ENCODE data around the gene CDCA5. TPM values are rescaled to one million over a fixed set of nuclear protein-coding genes. Genes with fewer than 3 reads are reported as not detected.

The CDCA5 gene
- polyA plus RNA-seq, 3 donors, result 0.20 to 0.28 TPM; not detected in 1

DNA sequence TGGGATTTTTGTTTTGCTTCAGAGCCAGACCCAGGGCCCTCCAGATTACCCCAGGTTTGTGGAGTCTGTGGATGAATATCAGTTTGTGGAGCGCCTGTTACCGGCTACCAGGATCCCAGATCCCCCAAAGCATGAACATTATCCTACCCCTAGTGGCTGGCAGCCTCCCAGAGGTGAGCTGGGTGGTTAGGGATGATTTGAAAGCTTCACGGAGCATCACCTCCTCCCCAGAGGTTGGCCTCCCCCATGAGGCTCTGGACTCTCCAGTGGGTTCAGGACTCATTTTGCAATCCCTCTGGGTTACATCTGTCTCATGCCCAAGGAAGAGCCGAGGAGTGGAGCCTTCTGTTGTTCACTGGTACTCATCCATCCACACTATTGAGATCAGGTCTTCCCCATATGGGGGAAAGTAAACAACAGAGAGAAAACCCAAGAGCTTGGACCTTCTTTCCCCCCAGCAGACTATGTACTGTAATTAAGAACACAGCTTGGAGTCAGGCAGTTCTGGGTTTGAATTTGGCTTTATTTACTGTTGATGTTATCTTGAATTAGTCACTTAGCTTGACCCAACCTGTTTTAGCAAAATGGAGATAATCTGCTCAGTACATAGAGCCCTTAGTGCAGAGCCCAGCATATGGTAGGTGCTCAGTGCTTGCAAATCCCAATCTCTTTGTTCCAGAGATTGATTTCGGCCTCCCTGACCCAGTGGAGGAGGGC, 40.8 kb upstream of the CDCA5 start:
- H3K36me3 Mint-ChIP-seq, result peaks cover 63 to 75% of the 10 kb centered on the region in 2 donors
- H3K9me3 ChIP-seq (replicated peaks in 1 of 2; ENCODE audit: control insufficient read depth in 1 of 2, insufficient read depth in 1 of 2, low read length in 2 of 2), result no peaks in the 10 kb centered on the region
- H3K9me3 Mint-ChIP-seq, result no peaks in the 10 kb centered on the region
- H3K4me3 ChIP-seq (replicated peaks in 1 of 3; ENCODE audit: low read depth in 2 of 3, low read length in 3 of 3), result no peak overlapping the region
- no peak overlapping the region for H3K9ac ChIP-seq (ENCODE audit: insufficient read depth, low read length, poor library complexity, severe bottlenecking)
- 100% methylated on average over 1 of the region's 5 CpGs for WGBS (ENCODE audit: insufficient coverage)
- H3K27ac ChIP-seq (ENCODE audit: low read depth in 1 of 2, low read length in 2 of 2), result no peak overlapping the region
- H3K36me3 ChIP-seq (replicated peaks in 1 of 2; ENCODE audit: control insufficient read depth in 1 of 2, insufficient read depth in 2 of 2, low read length in 2 of 2), result peaks cover 64 to 70% of the 10 kb centered on the region in 2 donors
- TF ChIP-seq, protein P1, sequence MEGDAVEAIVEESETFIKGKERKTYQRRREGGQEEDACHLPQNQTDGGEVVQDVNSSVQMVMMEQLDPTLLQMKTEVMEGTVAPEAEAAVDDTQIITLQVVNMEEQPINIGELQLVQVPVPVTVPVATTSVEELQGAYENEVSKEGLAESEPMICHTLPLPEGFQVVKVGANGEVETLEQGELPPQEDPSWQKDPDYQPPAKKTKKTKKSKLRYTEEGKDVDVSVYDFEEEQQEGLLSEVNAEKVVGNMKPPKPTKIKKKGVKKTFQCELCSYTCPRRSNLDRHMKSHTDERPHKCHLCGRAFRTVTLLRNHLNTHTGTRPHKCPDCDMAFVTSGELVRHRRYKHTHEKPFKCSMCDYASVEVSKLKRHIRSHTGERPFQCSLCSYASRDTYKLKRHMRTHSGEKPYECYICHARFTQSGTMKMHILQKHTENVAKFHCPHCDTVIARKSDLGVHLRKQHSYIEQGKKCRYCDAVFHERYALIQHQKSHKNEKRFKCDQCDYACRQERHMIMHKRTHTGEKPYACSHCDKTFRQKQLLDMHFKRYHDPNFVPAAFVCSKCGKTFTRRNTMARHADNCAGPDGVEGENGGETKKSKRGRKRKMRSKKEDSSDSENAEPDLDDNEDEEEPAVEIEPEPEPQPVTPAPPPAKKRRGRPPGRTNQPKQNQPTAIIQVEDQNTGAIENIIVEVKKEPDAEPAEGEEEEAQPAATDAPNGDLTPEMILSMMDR (IDR thresholded peaks at IDR 0.05), result no peak
- no peak for DNase-seq
- no peaks in the 10 kb centered on the region for H3K27me3 Mint-ChIP-seq (ENCODE audit: low read depth in 3 of 3)
- H3K79me2 ChIP-seq (ENCODE audit: insufficient read depth, low read length), result peaks cover 54% of the 10 kb centered on the region
- peaks cover 25% of the 10 kb centered on the region for H4K20me1 ChIP-seq (ENCODE audit: insufficient read depth, low read length)
- H3K4me1 Mint-ChIP-seq, result peaks cover 11% of the 10 kb centered on the region
- H3K4me2 ChIP-seq (replicated peaks; ENCODE audit: extremely low read depth, low read length, poor library complexity, severe bottlenecking), result no peak overlapping the region
- intact Hi-C loops (cut with micrococcal nuclease), result loop anchor here in 1 of 2 donors (5.0 kb wide), 1 partner anchor 207 kb away; the partner anchor contains the start of gene ATG2A
- H3K4me1 ChIP-seq (ENCODE audit: control insufficient read depth in 1 of 2, insufficient read depth in 2 of 2, low read length in 2 of 2), result peaks cover 18 to 25% of the 10 kb centered on the region in 2 donors
- peak overlapping the region in 1 of 7 donors; percentile 33 for H3K27ac Mint-ChIP-seq
- H2AFZ ChIP-seq (ENCODE audit: insufficient read depth, low read depth, low read length, poor library complexity, severe bottlenecking), result no peak overlapping the region
- H3K27me3 ChIP-seq (ENCODE audit: control insufficient read depth in 2 of 2, insufficient read depth in 2 of 2, low read length in 2 of 2), result no peaks in the 10 kb centered on the region
- H3K4me3 Mint-ChIP-seq, result no peak overlapping the region

DNA sequence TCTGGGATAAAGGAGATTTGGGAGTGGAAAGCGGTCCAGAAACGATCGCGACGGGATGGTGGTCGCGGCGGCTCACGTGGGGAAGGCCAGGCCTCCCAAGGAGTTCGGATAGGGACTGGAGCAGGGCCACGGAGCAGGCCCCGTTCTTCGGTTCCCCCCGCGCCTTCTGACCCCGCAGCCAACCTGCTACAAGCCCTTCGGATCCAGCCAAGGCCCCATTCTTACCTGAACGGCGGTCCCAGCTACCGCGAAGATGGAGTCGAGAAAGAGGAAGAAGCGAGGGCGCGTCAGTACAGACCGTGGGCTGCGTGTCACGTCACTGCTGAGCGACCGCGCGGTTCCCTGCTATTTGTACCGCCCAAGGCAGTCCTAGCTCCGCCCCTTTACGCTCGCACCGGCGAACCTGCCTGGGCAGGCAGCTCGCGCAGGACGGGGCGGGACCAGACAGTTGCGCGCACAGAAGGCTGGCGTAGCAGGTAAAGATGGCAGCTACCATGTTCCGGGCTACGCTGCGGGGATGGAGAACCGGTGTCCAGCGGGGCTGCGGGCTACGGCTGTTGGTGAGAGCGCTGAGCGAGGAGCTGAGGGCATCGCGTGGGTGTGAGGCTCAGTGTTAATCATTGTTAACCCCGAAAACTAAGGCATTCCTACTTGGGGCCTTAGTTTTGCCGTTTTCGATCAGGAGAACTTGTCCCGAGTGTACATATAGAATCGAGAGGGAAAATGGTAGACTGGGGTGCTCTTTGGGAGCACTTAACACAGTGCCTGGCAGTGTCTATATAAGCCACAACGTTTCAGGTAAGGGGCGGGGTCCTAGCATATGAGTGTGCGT, 38.2 kb upstream of the CDCA5 start, which contains the start of the genes FAU and MRPL49:
Gene FAU, minus strand, starts transcription at position 270 of the 832 bp plus-strand sequence. CDS start 321 bp downstream, outside the sequence.
Gene MRPL49, plus strand, starts transcription at position 457 of the 832 bp plus-strand sequence. Its CDS starts 26 bp downstream, at position 483.
- Mint-ChIP-seq H3K9me3 (no peaks in the 10 kb centered on the region), H3K36me3 (peaks cover 59 to 69% of the 10 kb centered on the region in 2 donors), H3K4me3 (peak within 1 kb of the TSS; percentile 96 to 98), H3K27me3 (ENCODE audit: low read depth in 3 of 3) (no peaks in the 10 kb centered on the region), H3K4me1 (peaks cover 17% of the 10 kb centered on the region), H3K27ac (peak within 1 kb of the TSS; percentile 99 to 100 (median 99))
- H3K4me2 ChIP-seq (replicated peaks; ENCODE audit: extremely low read depth, low read length, poor library complexity, severe bottlenecking), result peak within 1 kb of the TSS; percentile 89
- DNase-seq, result peak; percentile 98 to 99 (median 99)
- TF ChIP-seq, protein P1 (IDR thresholded peaks at IDR 0.05), result no peak
- peak within 1 kb of the TSS; percentile 87 to 99 for H3K27ac ChIP-seq (ENCODE audit: low read depth in 1 of 2, low read length in 2 of 2)
- intact Hi-C loops (cut with micrococcal nuclease), result loop anchor here (2.0 to 5.0 kb wide), 2 partner anchors 37 to 205 kb away; partner anchors contain the start of genes CDCA5 (in 2 of the 2), ZFPL1 (in 2 of the 2) and ATG2A (in 1 of the 2)
- peaks cover 53 to 62% of the 10 kb centered on the region in 2 donors for H3K36me3 ChIP-seq (replicated peaks in 1 of 2; ENCODE audit: control insufficient read depth in 1 of 2, insufficient read depth in 2 of 2, low read length in 2 of 2)
- under 1% methylated on average over 56 of the region's 64 CpGs for WGBS (ENCODE audit: insufficient coverage)
- peaks cover 58% of the 10 kb centered on the region for H3K79me2 ChIP-seq (ENCODE audit: insufficient read depth, low read length)
- H4K20me1 ChIP-seq (ENCODE audit: insufficient read depth, low read length), result peaks cover 14% of the 10 kb centered on the region
- peak within 1 kb of the TSS; percentile 92 for H2AFZ ChIP-seq (ENCODE audit: insufficient read depth, low read depth, low read length, poor library complexity, severe bottlenecking)
- H3K9me3 ChIP-seq (replicated peaks in 1 of 2; ENCODE audit: control insufficient read depth in 1 of 2, insufficient read depth in 1 of 2, low read length in 2 of 2), result no peaks in the 10 kb centered on the region
- H3K9ac ChIP-seq (ENCODE audit: insufficient read depth, low read length, poor library complexity, severe bottlenecking), result peak within 1 kb of the TSS; percentile 98
- peaks cover 18 to 34% of the 10 kb centered on the region in 2 donors for H3K4me1 ChIP-seq (ENCODE audit: control insufficient read depth in 1 of 2, insufficient read depth in 2 of 2, low read length in 2 of 2)
- no peaks in the 10 kb centered on the region for H3K27me3 ChIP-seq (ENCODE audit: control insufficient read depth in 2 of 2, insufficient read depth in 2 of 2, low read length in 2 of 2)
- peak within 1 kb of the TSS; percentile 72 to 93 (median 91) for H3K4me3 ChIP-seq (replicated peaks in 1 of 3; ENCODE audit: low read depth in 2 of 3, low read length in 3 of 3)

Measured in CD14-positive monocyte (primary cell).